ENCODE measurements around the gene MED1. TPM values are rescaled to one million over a fixed set of nuclear protein-coding genes. Genes with fewer than 3 reads are reported as not detected.

MED1 gene
- polyA plus RNA-seq, 3 donors = 5.0 to 9.1 (median 7.6) TPM

DNA sequence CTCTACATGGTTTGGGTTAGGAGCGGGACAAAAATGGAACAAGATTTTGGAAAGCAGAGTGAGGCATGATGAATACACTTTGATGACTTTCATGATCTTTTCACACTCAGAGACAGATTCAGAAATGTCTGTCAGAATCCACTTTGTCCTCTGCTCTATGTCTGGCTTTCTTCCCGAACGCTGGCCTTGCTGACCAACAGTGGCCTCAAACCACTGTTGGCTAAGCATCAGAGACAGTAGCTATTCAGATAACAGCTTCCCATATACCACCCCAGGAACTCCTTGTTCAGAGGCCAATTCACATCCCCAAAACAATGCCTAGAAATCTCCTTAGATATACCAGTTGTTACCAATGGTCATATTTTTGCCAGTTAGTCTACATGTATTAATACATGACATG is 90.5 kb downstream of the MED1 start:
- Mint-ChIP-seq H3K36me3 (no peaks in the 10 kb centered on the region), H3K4me3 (no peak overlapping the region), H3K9me3 (peaks cover 0 to 2% (median 0%) of the 10 kb centered on the region in 7 donors), H3K27ac (peak overlapping the region in 4 of 7 donors; percentile 15 to 81 (median 68)), H3K4me1 (peaks cover 53% of the 10 kb centered on the region), H3K27me3 (ENCODE audit: low read depth in 3 of 3) (no peaks in the 10 kb centered on the region)
- no peak overlapping the region for H3K9ac ChIP-seq (ENCODE audit: insufficient read depth, low read length, poor library complexity, severe bottlenecking)
- TF ChIP-seq CTCF (IDR thresholded peaks at IDR 0.05) = no peak
- H3K27me3 ChIP-seq (ENCODE audit: control insufficient read depth in 2 of 2, insufficient read depth in 2 of 2, low read length in 2 of 2) = no peaks in the 10 kb centered on the region
- DNase-seq = no peak
- peaks cover 66% of the 10 kb centered on the region for H3K79me2 ChIP-seq (ENCODE audit: insufficient read depth, low read length)
- WGBS (ENCODE audit: insufficient coverage) = 100% methylated on average over 3 of the region's 3 CpGs
- peak overlapping the region in 1 of 2 donors; percentile 53 for H3K27ac ChIP-seq (ENCODE audit: low read depth in 1 of 2, low read length in 2 of 2)
- no peak overlapping the region for H2AFZ ChIP-seq (ENCODE audit: insufficient read depth, low read depth, low read length, poor library complexity, severe bottlenecking)
- H4K20me1 ChIP-seq (ENCODE audit: insufficient read depth, low read length) = no peaks in the 10 kb centered on the region
- H3K36me3 ChIP-seq (replicated peaks in 1 of 2; ENCODE audit: control insufficient read depth in 1 of 2, insufficient read depth in 2 of 2, low read length in 2 of 2) = no peaks in the 10 kb centered on the region
- no peak overlapping the region for H3K4me3 ChIP-seq (replicated peaks in 1 of 3; ENCODE audit: low read depth in 2 of 3, low read length in 3 of 3)
- H3K4me2 ChIP-seq (replicated peaks; ENCODE audit: extremely low read depth, low read length, poor library complexity, severe bottlenecking) = no peak overlapping the region
- H3K4me1 ChIP-seq (ENCODE audit: control insufficient read depth in 1 of 2, insufficient read depth in 2 of 2, low read length in 2 of 2) = peaks cover 59 to 62% of the 10 kb centered on the region in 2 donors
- intact Hi-C loops (cut with micrococcal nuclease) = no loop called here
- H3K9me3 ChIP-seq (replicated peaks in 1 of 2; ENCODE audit: control insufficient read depth in 1 of 2, insufficient read depth in 1 of 2, low read length in 2 of 2) = no peaks in the 10 kb centered on the region

DNA sequence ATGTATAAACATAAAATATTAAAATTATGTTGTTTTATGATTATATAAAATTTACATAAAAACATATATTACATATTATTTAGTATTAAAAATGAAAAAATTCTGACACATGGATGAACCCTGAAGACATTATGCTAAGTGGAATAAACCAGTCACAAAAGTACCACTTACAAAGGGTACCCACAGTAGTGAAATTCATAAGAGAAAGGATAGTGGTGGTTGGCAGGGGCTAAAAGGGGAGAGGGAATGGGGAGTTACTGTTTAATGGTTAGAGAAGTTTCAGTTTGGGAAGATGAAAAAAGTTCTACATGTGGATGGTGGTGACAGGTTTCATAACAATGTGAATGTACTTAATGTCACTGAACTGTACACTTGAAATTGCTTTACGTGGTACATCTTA is 91.1 kb downstream of the MED1 start:
- Mint-ChIP-seq H3K4me1 (peaks cover 47% of the 10 kb centered on the region), H3K27ac (peak overlapping the region in 2 of 7 donors; percentile 14 to 58), H3K9me3 (peaks cover 0 to 2% (median 0%) of the 10 kb centered on the region in 7 donors), H3K4me3 (no peak overlapping the region), H3K36me3 (no peaks in the 10 kb centered on the region), H3K27me3 (ENCODE audit: low read depth in 3 of 3) (no peaks in the 10 kb centered on the region)
- H3K27ac ChIP-seq (ENCODE audit: low read depth in 1 of 2, low read length in 2 of 2) = peak overlapping the region in 1 of 2 donors; percentile 53
- no peak overlapping the region for H3K4me3 ChIP-seq (replicated peaks in 1 of 3; ENCODE audit: low read depth in 2 of 3, low read length in 3 of 3)
- no peak for DNase-seq
- H4K20me1 ChIP-seq (ENCODE audit: insufficient read depth, low read length) = no peaks in the 10 kb centered on the region
- no peak overlapping the region for H3K9ac ChIP-seq (ENCODE audit: insufficient read depth, low read length, poor library complexity, severe bottlenecking)
- intact Hi-C loops (cut with micrococcal nuclease) = no loop called here
- WGBS (ENCODE audit: insufficient coverage) = no CpG with 5 or more reads among the region's 1 CpG
- H3K4me2 ChIP-seq (replicated peaks; ENCODE audit: extremely low read depth, low read length, poor library complexity, severe bottlenecking) = no peak overlapping the region
- H3K9me3 ChIP-seq (replicated peaks in 1 of 2; ENCODE audit: control insufficient read depth in 1 of 2, insufficient read depth in 1 of 2, low read length in 2 of 2) = no peaks in the 10 kb centered on the region
- no peaks in the 10 kb centered on the region for H3K27me3 ChIP-seq (ENCODE audit: control insufficient read depth in 2 of 2, insufficient read depth in 2 of 2, low read length in 2 of 2)
- no peak overlapping the region for H2AFZ ChIP-seq (ENCODE audit: insufficient read depth, low read depth, low read length, poor library complexity, severe bottlenecking)
- H3K79me2 ChIP-seq (ENCODE audit: insufficient read depth, low read length) = peaks cover 63% of the 10 kb centered on the region
- H3K4me1 ChIP-seq (ENCODE audit: control insufficient read depth in 1 of 2, insufficient read depth in 2 of 2, low read length in 2 of 2) = peaks cover 54 to 57% of the 10 kb centered on the region in 2 donors
- no peaks in the 10 kb centered on the region for H3K36me3 ChIP-seq (replicated peaks in 1 of 2; ENCODE audit: control insufficient read depth in 1 of 2, insufficient read depth in 2 of 2, low read length in 2 of 2)
- no peak for TF ChIP-seq CTCF (IDR thresholded peaks at IDR 0.05)

All from CD14-positive monocyte (primary cell).